Measurements from ENCODE around the gene IPO11. TPM values are rescaled to one million over a fixed set of nuclear protein-coding genes. Genes with fewer than 3 reads are reported as not detected.
"Not testable (repeated sequence)": the region's sequence is repeated elsewhere in the genome, so short reads cannot be mapped to it uniquely, and the experiment has no call there.

The IPO11 gene
- total RNA-seq, 1 experiment from 2014 or later = 24.7 TPM

DNA sequence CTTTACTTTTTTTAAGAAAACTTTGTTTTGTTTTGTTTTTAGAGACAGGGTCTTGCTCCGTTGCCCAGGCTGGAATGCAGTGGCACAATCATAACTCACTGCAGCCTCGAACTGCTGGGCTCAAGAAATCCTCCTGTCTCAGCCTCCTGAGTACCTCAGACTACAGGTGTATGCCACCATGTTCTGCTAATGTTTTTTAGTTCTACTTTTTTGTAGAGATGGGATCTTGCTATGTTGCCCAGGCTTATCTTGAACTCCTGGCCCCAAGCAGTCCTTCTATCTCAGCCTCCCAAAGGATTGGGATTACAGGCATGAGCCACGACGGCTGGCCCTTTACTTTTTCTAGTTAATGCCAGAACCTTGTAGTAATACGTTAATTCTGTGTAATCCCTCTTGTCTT is 36.0 kb downstream of the IPO11 start:
- no peak for DNase-seq (ENCODE audit: low spot score)

DNA sequence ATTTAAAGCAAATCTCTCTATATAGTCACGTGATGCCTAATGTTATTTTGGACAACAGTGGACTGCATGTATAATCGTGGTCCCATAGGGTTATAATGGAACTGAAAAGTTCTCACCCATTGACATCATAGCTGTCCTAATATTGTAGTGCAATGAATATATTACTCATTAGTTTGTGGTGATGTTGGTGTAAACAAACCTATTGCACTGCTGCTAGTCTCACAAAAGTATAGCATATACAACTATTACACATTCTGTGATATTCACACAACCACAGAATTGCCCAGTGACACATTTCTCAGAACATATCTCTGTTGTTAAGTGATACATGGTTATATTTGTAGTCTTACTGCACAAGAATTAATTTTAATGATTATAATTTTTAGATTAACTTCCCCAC is 37.7 kb downstream of the IPO11 start:
- DNase-seq (ENCODE audit: low spot score) = no peak

DNA sequence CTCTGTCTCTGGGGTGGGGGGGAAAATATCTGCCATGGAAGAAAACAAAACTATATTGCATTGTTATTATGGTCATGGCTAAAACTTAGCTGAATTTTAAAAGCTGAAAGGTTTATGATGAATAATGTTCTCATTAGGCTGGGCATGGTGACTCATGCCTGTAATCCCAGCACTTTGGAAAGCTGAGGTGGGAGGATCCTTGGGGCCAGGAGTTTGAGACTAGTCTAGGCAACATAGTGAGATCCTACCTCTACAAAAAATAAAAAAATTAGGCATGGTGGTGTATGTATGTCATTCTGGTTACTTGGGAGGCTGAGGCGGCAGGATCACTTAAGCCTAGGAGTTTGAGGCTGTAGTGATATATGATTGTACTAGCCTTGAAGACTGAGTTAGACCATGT is 44.5 kb downstream of the IPO11 start:
- no peak for DNase-seq (ENCODE audit: low spot score)

DNA sequence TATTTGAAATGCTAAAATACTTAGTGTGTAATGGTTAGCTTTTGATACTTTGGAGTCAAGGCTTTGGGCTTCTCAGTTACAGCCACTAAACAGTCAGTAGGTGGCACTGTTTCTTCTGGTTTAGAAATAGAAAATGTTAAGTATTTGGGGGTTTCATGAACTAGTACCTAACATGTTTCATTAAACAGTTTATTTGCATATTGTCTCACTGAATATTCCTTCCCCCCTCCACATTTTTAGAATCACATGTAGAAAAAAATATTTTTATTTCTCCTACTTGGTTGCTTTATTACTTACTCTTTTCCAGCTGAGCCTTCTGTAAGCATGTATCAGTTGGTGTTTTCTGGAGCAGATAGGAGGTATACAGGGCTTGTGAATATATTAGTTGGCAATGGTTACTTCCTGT is 48.0 kb downstream of the IPO11 start:
- peak; percentile 33 for DNase-seq (ENCODE audit: low spot score)

DNA sequence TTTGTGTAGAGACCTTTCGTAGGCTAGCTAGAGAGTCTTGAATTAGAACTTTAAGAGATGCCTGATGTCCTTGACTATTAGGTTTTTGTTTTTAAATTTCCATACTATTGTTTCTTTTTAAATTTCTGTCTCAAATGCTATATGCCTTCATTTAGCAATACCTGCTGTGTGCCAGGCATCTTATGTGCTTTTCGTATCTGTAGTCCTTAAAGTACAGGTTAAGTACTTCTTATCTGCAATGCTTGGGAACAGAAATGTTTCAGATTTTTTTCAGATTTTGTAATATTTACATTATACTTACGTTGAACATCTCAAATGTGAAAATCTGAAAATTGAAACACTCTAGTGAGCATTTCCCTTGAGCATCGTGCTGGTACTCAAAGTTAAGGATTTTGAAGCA is 49.0 kb downstream of the IPO11 start:
- DNase-seq (ENCODE audit: low spot score) = no peak

DNA sequence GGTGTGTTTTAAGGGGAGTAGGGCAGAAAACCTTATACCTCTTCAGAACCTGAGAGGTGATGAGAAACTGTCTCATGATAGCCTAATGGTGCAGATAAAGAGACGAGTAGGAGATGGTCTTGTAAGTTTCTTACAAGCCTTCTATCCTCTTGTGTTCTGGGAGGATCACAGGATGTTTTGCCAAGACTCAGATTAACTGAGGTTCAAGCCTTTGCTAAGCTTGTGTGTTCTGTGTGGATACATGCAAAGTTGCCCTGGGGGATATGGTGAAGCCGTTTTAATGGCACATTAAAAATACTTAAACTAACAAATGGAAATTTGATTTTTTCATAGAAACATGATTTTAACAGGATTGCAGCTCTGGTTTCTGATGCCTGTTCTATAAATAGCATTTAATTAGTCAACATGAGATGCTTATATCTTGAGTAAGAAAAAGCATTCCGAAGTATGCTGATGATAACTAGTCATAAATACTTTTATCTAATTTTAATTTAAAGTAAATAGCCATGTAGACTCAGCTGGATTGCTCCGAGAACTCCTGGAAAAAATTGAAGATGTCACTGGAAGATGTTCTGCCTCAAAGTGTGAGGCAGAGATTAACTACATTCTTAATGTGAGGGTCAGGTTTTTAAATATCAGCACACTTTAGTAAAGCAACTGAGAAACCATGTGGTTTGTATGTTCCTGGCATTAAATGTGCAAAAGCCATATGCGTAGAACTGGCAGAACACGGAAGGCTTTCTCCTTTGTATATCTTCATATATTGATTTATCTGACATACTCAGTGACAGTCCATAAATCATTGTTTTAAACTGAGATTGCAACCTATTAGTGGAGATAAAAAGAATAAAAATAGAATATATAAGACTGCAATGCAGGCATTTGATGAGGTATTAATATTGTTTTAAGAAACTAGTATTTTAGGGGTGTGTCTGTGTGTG is 53.7 kb downstream of the IPO11 start:
- DNase-seq (ENCODE audit: low spot score) = no peak

DNA sequence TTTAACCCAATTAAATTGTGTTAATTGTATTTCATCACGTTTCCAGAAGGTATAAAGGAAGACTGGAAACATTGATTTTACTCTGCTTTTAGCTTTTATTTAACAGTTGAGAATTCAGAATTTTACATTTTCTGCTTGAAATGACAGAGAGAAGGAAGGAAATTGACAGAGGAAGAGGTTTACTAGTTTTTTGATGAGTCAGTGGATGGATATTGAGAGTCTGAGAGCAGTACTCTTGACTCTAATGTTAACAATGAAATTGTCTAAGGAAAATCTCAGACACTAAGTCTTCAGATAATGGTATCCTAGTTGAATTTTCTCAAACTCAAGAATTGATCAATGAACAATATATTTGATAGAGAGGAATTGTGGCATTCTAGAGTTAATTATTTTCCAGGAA is 60.6 kb downstream of the IPO11 start:
- no peak for DNase-seq (ENCODE audit: low spot score)

DNA sequence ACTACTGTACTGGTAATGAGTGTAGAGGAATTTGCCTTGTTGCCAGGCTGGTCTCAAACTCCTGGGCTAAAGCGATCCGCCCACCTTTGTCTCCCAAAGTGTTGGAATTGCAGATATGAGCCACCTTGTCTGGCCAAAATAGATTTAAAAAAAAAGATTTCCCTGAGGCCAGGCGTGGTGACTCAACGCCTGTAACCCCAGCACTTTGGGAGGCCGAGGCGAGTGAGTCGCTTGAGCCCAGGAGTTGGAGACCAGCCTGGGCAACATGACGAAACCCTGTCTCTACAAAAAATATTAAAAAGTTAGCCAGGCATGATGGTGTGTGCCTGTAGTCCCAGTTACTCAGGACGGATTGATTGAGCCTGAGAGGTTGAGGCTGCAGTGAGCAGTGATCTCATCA is 62.5 kb downstream of the IPO11 start:
- DNase-seq (ENCODE audit: low spot score) = peak; percentile 11

DNA sequence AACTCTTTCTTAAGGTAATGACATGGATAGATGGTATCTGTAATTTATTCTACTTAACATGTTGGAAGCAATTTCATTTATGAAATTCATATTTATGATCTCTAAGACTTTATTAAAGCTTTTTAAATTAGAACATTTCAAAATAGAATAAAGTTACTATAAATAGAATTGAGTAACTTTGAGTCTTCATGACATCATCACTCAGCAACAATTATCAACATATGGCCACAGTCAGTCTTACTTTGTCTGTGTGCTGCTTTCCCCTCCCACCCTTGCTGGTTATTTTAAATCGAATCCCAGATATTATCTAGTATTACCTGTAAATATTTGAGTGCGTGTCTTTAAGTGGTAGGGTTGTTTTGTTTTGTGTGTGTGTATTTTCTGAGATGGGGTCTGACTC is 65.2 kb downstream of the IPO11 start:
- DNase-seq (ENCODE audit: low spot score) = no peak

DNA sequence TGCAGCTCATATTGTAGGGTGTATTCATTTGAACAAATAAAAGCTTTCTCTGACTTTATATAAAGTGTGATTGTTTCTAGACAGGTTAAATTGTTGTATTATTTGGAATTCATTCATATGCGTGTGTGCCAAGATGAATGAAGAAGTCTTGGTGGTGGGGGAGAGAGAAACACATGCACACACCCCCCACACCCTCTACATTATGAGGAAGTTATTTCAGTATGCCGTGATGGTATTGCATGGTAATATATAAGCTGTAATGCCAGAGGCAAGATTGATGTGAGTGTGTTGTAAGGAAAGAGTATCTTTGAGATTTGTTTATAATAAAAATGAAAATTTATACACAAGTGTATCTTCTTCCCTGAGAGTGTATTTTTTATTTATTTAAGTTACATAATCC is 71.0 kb downstream of the IPO11 start:
- DNase-seq (ENCODE audit: low spot score) = no peak

DNA sequence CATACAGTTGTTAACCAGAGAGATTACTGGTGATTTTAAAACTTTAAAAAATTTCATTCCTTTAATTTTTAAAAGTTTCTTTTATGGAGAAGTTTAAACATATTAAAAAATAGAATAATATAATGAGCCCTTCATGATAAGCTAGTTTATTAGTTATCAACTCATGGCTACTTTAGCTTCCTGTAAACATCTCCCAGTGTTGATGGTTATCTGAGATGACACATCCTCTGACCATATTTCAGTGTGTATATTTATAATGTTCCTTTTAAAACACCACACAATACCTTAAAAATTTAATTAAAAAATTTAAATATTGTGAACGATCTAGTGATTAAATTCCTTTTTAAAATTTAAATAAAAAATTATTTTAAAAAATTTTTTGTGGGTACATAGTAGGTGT is 74.1 kb downstream of the IPO11 start:
- no peak for DNase-seq (ENCODE audit: low spot score)

DNA sequence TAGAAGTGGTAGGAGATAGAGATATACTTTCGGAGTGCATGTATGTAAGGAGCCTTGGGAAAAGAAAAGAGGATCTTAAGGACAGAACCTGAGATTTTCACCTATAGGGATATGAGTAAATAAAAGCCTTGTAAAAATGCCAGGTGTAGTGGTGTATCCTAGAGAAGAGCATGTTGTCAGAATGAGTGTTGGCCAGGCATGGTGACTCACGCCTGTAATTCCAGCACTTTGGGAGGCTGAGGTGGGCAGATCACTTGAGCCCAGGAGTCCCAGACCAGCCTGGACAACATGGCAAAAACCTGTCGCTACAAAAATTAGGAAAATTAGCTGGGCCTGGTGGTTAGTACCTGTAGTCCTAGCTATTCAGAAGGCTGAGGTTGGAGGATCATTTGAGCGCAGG is 76.0 kb downstream of the IPO11 start:
- no peak for DNase-seq (ENCODE audit: low spot score)

DNA sequence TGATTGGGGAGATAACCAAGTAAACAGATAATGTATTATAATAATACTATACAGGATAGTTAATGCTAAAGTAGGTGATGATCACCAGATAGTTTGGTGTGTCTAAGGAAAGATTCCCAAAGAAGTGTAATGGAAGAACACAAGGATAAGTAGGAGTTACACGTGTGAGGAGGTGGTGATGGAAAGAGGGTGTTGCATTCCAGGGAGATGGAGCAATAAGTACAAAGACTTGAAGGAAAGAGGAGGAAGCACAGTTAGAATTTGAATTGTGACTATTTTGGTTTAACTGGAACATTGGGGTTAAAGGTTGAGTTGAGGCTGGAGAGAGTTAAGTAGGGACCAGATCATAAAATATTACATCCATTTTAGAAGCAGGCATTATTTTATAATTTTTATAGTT is 76.9 kb downstream of the IPO11 start:
- DNase-seq (ENCODE audit: low spot score) = no peak

DNA sequence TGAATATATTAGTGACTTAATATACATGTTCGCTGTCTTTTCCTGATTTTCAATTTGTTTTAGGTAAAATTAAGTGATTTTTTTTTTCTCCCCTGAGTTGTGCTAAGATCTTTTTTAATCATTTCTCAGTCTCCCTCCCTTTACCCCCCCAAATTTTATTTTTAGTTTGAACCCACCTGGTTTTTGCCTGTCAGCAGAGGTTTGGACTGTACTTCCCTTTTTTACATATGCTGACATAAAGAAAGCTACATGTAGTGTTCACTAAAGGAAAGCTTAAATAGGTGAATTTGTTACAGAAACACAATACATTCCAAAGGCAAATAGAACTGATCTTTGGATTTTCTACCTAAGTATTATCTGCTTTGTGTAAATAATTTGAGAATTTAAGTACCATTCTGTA is 82.2 kb downstream of the IPO11 start:
- no peak for DNase-seq (ENCODE audit: low spot score)

DNA sequence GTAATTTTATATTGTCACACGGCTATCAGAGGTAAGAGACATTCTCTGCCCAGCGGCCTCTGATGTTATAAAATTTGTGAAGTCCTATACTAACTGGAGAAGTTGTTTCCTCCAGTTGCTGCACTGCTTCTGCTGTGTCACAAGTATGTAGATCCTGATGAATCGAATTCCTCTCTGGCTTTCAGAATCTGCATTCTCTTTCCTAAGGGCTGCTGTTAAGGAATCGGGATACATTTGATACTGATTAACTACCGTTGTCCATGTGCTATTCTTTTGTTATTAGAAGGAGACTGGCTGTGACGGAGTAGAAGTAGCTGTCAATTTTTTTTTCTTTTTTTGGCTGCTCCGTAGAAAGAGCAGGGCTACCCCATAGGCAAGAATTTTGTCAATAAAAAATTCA is 84.3 kb downstream of the IPO11 start:
- no peak for DNase-seq (ENCODE audit: low spot score)

DNA sequence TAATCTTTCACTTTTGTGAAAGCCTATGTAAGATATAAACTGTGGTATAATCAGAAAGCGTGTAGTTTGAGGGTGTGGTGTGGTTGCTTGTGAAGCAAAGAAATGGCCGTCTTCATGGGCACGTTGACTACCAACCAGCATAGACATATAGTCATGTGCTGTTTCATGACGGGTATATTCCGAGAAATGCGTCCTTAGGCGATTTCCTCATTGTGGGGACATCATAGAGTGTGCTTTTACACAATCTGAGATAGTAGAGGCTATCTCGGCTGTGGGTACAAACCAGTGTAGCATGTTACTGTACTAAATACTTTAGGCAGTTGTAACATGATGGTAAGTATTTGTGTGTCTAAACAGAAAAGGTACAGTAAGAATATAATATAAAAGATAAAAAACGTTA is 86.4 kb downstream of the IPO11 start:
- DNase-seq (ENCODE audit: low spot score) = no peak

DNA sequence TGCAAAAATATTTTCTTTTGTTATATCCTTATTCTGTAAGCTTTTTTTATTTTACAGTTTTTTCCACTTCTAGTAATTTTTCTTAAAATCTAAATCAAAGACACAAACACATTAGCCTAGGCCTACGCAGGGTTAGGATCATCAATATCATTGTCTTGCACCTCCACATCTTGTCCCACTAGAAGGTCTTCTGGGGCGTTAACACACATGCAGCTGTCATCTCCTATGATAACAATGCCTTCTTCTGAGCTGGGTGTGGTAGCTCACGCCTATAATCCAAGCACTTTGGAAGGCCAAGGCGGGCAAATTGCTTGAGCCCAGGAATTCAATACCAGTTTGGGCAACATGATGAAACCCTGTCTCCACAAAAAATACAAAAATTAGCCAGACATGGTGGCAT is 87.2 kb downstream of the IPO11 start:
- DNase-seq (ENCODE audit: low spot score) = no peak

DNA sequence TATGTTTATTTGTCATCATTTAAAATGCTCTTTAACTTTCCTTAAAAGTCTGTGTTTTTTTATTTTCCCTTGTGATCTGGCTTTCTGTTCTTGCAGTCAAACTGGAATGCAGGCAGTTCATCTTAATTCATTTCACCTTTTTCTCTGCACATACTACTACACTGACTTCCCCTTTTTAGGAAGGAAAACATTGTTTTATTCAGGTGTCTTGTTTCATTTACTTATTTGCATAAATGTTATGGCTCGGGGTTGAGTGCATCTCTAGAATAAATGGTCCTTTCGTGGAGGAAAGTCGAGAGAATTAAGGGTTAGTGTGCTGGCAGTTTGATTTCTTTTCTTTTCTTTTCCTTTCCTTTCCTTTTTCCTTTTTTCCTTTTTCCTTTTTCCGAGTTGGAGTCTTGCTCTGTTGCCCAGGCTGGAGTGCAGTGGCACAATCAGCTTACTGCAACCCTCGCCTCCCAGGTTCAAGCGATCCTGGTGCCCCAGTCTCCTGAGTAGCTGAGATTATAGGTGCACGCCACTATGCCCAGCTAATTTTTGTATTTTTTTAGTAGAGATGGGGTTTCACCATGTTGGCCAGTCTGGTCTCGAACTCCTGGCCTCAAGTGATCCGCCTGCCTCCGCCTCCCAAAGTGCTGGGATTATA is 90.0 kb downstream of the IPO11 start:
- DNase-seq (ENCODE audit: low spot score) = no peak

DNA sequence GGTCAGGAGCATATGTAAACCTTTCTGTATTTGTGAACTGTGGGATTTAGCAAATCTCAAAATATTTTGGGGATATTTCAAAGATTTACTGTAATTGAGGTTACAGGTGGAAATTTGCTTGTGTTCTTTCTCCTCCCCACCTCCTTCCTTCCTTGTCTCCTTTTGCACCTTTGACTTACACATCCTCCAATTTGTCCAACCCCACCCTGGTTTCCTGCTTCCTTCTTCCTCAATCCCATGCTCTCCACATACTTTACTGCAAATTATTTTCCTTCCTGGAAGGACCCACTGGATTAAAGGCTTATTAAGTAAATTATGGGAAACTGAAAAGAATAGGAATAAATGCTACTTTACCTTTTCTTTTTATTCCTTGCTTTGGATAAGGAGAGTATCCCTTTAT is 91.6 kb downstream of the IPO11 start:
- no peak for DNase-seq (ENCODE audit: low spot score)

DNA sequence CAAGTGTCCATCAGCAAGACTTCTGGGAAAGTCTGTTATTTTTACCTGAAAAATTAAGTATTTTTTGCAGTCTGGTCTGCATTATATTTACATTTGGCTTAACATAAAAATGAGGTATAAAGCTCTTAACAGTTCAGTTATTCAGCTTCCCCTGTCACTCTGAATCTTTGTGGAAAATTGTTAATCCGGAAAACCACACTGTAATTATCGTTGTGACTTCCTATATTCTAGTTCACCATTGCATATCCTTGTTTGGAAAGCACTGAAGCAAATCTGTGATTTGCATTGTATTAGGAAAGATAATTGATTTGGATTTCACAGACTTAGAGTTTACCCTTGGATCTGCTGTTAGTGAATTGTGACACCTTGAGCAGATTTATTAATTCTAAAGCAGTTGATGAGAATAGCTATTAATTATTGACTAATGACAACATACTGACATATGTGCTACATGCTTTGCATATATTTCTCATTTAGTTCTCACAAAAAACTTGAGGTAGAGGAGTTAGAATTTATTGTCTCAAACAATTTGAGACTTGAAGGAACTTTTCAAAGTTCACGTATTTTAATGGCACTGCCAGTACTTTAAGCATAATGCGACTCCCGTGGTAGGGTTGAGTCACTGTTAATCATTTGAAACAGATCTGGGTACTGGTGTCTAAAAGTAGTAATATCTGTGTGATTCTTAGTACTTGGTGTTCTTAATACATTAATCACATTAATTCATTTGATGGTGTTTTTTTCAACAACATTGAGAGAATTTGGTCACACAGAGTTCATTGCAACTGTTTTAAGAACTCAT is 94.3 kb downstream of the IPO11 start:
- DNase-seq (ENCODE audit: low spot score) = no peak

DNA sequence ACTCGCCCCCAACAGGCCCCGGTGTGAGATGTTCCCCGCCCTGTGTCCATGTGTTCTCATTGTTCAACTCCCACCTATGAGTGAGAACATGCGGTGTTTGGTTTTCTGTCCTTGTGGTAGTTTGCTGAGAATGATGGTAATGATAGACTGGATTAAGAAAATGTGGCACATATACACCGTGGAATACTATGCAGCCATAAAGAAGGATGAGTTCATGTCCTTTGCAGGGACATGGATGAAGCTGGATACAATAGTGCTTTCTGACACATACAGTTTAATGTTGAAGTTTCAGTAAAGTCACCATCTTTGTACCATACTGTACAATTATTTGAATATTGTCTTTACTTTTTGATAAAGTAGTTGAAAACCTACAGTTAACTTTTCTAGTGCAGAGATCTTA is 96.2 kb downstream of the IPO11 start:
- not testable (repeated sequence) for DNase-seq (ENCODE audit: low spot score)

DNA sequence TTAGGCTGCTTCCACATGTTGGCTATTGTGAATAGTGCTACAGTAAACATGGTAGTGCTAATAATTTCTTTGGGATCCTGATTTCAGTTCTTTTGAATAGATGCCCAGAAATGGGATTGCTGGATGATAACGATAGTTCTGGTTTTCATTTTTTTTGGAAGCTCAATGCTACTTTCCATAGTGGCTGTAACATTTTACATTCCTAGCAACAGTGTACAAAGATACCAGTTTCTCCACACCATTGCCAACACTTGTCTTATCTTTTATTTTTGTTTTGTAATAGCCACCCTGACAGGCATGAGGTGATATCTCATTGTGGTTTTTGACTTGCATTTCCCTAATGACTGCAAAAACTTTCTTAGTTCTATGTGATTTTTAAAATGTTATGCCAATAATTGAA is 97.2 kb downstream of the IPO11 start:
- DNase-seq (ENCODE audit: low spot score) = no peak

DNA sequence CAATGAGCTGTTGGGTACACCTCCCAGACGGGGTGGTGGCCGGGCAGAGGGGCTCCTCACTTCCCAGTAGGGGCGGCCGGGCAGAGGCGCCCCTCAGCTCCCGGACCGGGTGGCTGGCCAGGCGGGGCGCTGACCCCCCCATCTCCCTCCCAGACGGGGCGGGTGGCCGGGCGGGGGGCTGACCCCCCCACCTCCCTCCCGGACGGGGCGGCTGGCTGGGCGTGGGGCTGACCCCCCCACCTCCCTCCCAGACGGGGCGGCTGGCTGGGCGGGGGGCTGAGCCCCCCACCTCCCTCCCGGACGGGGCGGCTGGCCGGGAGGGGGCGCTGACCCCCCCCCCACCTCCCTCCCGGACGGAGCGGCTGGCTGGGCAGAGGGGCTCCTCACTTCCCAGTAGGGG is 100.5 kb downstream of the IPO11 start:
- not testable (repeated sequence) for DNase-seq (ENCODE audit: low spot score)
